EL (cell line): ENCODE measurements around the gene PITPNC1.
"Not testable (repeated sequence)": the region's sequence is repeated elsewhere in the genome, so short reads cannot be mapped to it uniquely, and the experiment has no call there.

Experiments
- DNase-seq: peaks from one replicate; pipeline ENCODE4 v3.0.0-alpha.2; 2016

The PITPNC1 gene

GRCh38 chr17:67594115-67594880 lies 217.2 kb downstream of the PITPNC1 start:
- no peak for DNase-seq

GRCh38 chr17:67600408-67600807 lies 223.3 kb downstream of the PITPNC1 start:
- no peak for DNase-seq

- DNase-seq, result no peak
These were observed 224.8 kb downstream of the PITPNC1 start for GRCh38 chr17:67601897-67602296.

- no peak for DNase-seq
These were observed 225.4 kb downstream of the PITPNC1 start for GRCh38 chr17:67602444-67602843.

GRCh38 chr17:67602974-67603373 lies 225.9 kb downstream of the PITPNC1 start:
- DNase-seq, result peak; percentile 7

- DNase-seq, result no peak
These were observed 228.3 kb downstream of the PITPNC1 start for GRCh38 chr17:67605256-67605912.

GRCh38 chr17:67606471-67606870 lies 229.4 kb downstream of the PITPNC1 start:
- DNase-seq, result no peak

GRCh38 chr17:67606896-67607604 lies 230.0 kb downstream of the PITPNC1 start:
- no peak for DNase-seq

- no peak for DNase-seq
These were observed 233.0 kb downstream of the PITPNC1 start for GRCh38 chr17:67610061-67610460.

GRCh38 chr17:67613961-67614360 lies 236.9 kb downstream of the PITPNC1 start:
- no peak for DNase-seq

- no peak for DNase-seq
These were observed 238.0 kb downstream of the PITPNC1 start for GRCh38 chr17:67615011-67615561.

GRCh38 chr17:67615736-67616135 lies 238.7 kb downstream of the PITPNC1 start:
- DNase-seq, result no peak

GRCh38 chr17:67617304-67617899 lies 240.3 kb downstream of the PITPNC1 start:
- DNase-seq, result no peak

GRCh38 chr17:67619555-67619954 lies 242.5 kb downstream of the PITPNC1 start:
- DNase-seq, result no peak

- no peak for DNase-seq
These were observed 243.0 kb downstream of the PITPNC1 start for GRCh38 chr17:67620088-67620487.

- no peak for DNase-seq
These were observed 243.6 kb downstream of the PITPNC1 start for GRCh38 chr17:67620636-67621035.

- DNase-seq, result no peak
These were observed 246.7 kb downstream of the PITPNC1 start for GRCh38 chr17:67623767-67624166.

GRCh38 chr17:67624886-67625656 lies 248.0 kb downstream of the PITPNC1 start:
- DNase-seq, result no peak

GRCh38 chr17:67625971-67626370 lies 248.9 kb downstream of the PITPNC1 start:
- no peak for DNase-seq

GRCh38 chr17:67628580-67629013 lies 251.5 kb downstream of the PITPNC1 start:
- DNase-seq, result no peak

- peak; percentile 46 for DNase-seq
These were observed 252.9 kb downstream of the PITPNC1 start for GRCh38 chr17:67629971-67630320.

- not testable (repeated sequence) for DNase-seq
These were observed 253.8 kb downstream of the PITPNC1 start for GRCh38 chr17:67630836-67631235.
